ENCODE results near the gene OR5B2. TPM values are rescaled to one million over a fixed set of nuclear protein-coding genes. Genes with fewer than 3 reads are reported as not detected.
"Not testable (repeated sequence)": the region's sequence is repeated elsewhere in the genome, so short reads cannot be mapped to it uniquely, and the experiment has no call there.

OR5B2 gene
- not detected for total RNA-seq

GRCh38 chr11:58428021-58428420 is at the start of gene OR5B2:
TSS of gene OR5B2 (minus strand) at chr11:58428121. CDS start at chr11:58423261, 4,860 bp downstream.
- DNase-seq, result no peak

- DNase-seq, result no peak
Measured at GRCh38 chr11:58471892-58472291, 44.0 kb upstream of the OR5B2 start.

GRCh38 chr11:58466293-58466692 is 38.4 kb upstream of the OR5B2 start:
- no peak for DNase-seq

GRCh38 chr11:58465690-58466089 is 37.8 kb upstream of the OR5B2 start:
- DNase-seq, result no peak

- DNase-seq, result no peak
Measured at GRCh38 chr11:58451585-58451984, 23.7 kb upstream of the OR5B2 start.

GRCh38 chr11:58446294-58446693 is 18.4 kb upstream of the OR5B2 start:
- no peak for DNase-seq

GRCh38 chr11:58444300-58444699 is 16.4 kb upstream of the OR5B2 start:
- DNase-seq, result no peak

DNA sequence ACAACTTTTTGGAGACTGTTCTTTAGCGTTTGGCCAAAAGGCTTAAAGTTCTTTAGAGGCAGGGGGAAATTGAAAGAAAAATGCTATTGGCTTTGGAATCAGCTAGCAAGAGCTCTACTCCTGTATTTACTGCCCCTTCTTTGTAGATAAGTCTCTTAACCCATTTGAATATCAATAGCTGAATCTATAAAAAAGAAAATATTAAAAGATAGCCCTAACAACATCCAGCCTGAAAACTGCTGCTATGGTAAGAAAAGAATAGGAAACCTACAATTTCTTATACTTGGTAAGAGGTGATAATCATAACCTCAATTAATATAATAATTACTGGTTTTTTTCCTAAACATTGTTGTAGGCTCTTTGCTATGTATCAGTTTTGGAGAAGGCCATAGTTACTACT is 14.2 kb upstream of the OR5B2 start, which contains the start of gene OR5B12:
Gene OR5B12, minus strand, starts transcription at position 101 of the 400 bp plus-strand sequence. CDS start 2,085 bp downstream, outside the sequence.
- no peak for DNase-seq

- no peak for DNase-seq
Measured at GRCh38 chr11:58438486-58438885, 10.6 kb upstream of the OR5B2 start.

GRCh38 chr11:58434217-58434616 is 6.3 kb upstream of the OR5B2 start:
- DNase-seq, result no peak

GRCh38 chr11:58433638-58434203 is 5.8 kb upstream of the OR5B2 start:
- DNase-seq, result no peak

GRCh38 chr11:58429273-58429672 is 1.4 kb upstream of the OR5B2 start:
- DNase-seq, result no peak

GRCh38 chr11:58406774-58407173 is 21.1 kb downstream of the OR5B2 start, which contains the start of gene OR5B3:
TSS of gene OR5B3 (minus strand) at chr11:58406874. CDS start at chr11:58403409, 3,465 bp downstream.
- no peak for DNase-seq

DNA sequence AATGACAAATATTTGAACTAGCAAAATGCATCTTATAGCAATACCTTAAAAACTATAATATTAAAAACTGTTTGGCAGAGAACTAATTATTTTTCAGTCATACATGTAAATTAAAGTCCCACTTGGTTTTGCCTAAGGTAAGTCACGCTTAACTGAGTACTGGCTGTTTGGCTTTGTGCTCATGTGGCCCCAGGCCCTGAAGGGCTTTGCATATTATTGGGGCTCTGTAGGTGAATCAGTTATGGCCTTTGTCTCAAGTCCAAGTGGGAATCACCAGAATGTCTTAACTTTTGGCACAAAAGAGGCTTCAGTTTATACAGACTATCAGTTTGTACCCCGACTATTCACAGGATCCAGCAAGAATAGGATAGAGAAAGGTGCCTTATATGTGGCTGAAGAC is 28.3 kb downstream of the OR5B2 start:
- not testable (repeated sequence) for DNase-seq

GRCh38 chr11:58395581-58395980 is 32.3 kb downstream of the OR5B2 start:
- DNase-seq, result no peak

DNA sequence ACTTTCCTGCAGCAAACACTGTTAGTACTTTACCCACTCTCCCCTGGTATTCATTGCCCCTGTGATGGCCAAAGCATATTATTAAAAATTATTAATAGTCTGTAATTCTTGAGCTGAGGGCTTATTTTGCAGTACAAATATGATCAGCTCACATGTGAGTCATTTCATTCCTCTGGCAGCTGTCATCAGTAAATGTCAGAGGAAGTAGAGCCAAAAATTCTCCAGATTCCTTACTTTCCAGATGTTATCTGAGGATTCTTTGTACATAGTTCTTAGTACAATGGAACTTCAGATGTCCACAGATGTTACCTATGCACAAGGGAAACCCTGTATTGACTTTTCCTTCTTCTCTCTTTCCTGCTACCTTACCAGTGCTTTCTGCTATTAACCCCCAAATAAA is 33.7 kb downstream of the OR5B2 start:
- no peak for DNase-seq

- no peak for DNase-seq
Measured at GRCh38 chr11:58392746-58393145, 35.2 kb downstream of the OR5B2 start.

DNA sequence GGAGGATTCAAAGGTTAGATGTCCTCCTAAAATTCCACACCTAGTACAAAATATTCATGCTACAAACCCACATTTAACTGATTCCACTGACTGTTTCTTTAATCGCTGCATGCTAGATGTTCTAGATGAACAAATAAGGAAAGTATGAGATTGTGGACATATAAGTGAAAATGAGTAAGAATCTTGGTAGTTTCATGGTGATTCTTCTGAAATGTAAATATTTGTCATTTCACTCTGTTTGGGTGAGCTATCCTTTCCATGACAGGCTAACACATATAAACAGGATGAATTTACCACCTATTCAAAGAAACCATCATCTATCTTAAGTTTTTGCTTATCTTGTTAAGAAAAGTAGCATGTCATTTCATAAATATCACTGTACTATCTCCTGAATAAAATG is 36.0 kb downstream of the OR5B2 start:
- no peak for DNase-seq

GRCh38 chr11:58390551-58391063 is 37.3 kb downstream of the OR5B2 start:
- DNase-seq, result no peak

Other genes with a start within 250 kb of the OR5B2 start
- gene OR9Q2, start 239.1 kb downstream of the OR5B2 start, total RNA-seq, result not detected
- not detected for gene OR1S2, start 224.0 kb downstream of the OR5B2 start, total RNA-seq
- gene OR1S1, start 215.4 kb downstream of the OR5B2 start, total RNA-seq, result not detected
- not detected for gene OR10Q1, start 199.2 kb downstream of the OR5B2 start, total RNA-seq
- 0.51 TPM for gene OR10W1, start 159.9 kb downstream of the OR5B2 start, total RNA-seq
- gene OR5B17, start 69.1 kb downstream of the OR5B2 start, total RNA-seq, result not detected
- gene OR5B3, start 21.2 kb downstream of the OR5B2 start, total RNA-seq, result not detected
- not detected for gene OR5B12, start 14.1 kb upstream of the OR5B2 start, total RNA-seq
- not detected for gene OR5B21, start 80.0 kb upstream of the OR5B2 start, total RNA-seq
- 3.9 TPM for gene LPXN, start 147.7 kb upstream of the OR5B2 start, total RNA-seq
- gene ZFP91, start 150.9 kb upstream of the OR5B2 start, total RNA-seq, result 53.2 TPM
- 1.1 TPM for gene CNTF, start 194.5 kb upstream of the OR5B2 start, total RNA-seq